Measurements from ENCODE around the gene KCNN3.

Gene KCNN3

GRCh38 chr1:154744352-154745035 lies 125.6 kb downstream of the KCNN3 start:
- DNase-seq, result no peak

GRCh38 chr1:154743526-154744036 lies 126.5 kb downstream of the KCNN3 start:
- no peak for DNase-seq

- no peak for DNase-seq
These were observed 127.5 kb downstream of the KCNN3 start for GRCh38 chr1:154742606-154743005.

GRCh38 chr1:154741741-154742495 lies 128.2 kb downstream of the KCNN3 start:
- DNase-seq, result no peak

GRCh38 chr1:154741327-154741726 lies 128.8 kb downstream of the KCNN3 start:
- no peak for DNase-seq

- DNase-seq, result no peak
These were observed 130.4 kb downstream of the KCNN3 start for GRCh38 chr1:154739654-154740053.

GRCh38 chr1:154736841-154737240 lies 133.2 kb downstream of the KCNN3 start:
- DNase-seq, result peak; percentile 69

- peak; percentile 50 for DNase-seq
These were observed 134.3 kb downstream of the KCNN3 start for GRCh38 chr1:154735804-154736168.

- no peak for DNase-seq
These were observed 134.8 kb downstream of the KCNN3 start for GRCh38 chr1:154735061-154735803.

- DNase-seq, result no peak
These were observed 136.5 kb downstream of the KCNN3 start for GRCh38 chr1:154733621-154734020.

- no peak for DNase-seq
These were observed 139.0 kb downstream of the KCNN3 start for GRCh38 chr1:154730986-154731489.

GRCh38 chr1:154730259-154730658 lies 139.8 kb downstream of the KCNN3 start:
- peak; percentile 27 for DNase-seq

GRCh38 chr1:154729577-154729976 lies 140.5 kb downstream of the KCNN3 start:
- no peak for DNase-seq

GRCh38 chr1:154729031-154729442 lies 141.0 kb downstream of the KCNN3 start:
- DNase-seq, result peak; percentile 41

- DNase-seq, result no peak
These were observed 143.0 kb downstream of the KCNN3 start for GRCh38 chr1:154726896-154727753.

- DNase-seq, result peak; percentile 34
These were observed 143.6 kb downstream of the KCNN3 start for GRCh38 chr1:154726443-154726842.

- no peak for DNase-seq
These were observed 144.2 kb downstream of the KCNN3 start for GRCh38 chr1:154725865-154726264.

GRCh38 chr1:154720328-154721297 lies 149.5 kb downstream of the KCNN3 start:
- peak; percentile 53 for DNase-seq

GRCh38 chr1:154719586-154720327 lies 150.3 kb downstream of the KCNN3 start:
- DNase-seq, result no peak

- no peak for DNase-seq
These were observed 151.5 kb downstream of the KCNN3 start for GRCh38 chr1:154718566-154718965.
